ENCODE measurements around the gene CDK14. TPM values are rescaled to one million over a fixed set of nuclear protein-coding genes. Genes with fewer than 3 reads are reported as not detected.

Gene CDK14
- polyA plus RNA-seq, 1 donor from 2014 or later: 25.1 TPM

DNA sequence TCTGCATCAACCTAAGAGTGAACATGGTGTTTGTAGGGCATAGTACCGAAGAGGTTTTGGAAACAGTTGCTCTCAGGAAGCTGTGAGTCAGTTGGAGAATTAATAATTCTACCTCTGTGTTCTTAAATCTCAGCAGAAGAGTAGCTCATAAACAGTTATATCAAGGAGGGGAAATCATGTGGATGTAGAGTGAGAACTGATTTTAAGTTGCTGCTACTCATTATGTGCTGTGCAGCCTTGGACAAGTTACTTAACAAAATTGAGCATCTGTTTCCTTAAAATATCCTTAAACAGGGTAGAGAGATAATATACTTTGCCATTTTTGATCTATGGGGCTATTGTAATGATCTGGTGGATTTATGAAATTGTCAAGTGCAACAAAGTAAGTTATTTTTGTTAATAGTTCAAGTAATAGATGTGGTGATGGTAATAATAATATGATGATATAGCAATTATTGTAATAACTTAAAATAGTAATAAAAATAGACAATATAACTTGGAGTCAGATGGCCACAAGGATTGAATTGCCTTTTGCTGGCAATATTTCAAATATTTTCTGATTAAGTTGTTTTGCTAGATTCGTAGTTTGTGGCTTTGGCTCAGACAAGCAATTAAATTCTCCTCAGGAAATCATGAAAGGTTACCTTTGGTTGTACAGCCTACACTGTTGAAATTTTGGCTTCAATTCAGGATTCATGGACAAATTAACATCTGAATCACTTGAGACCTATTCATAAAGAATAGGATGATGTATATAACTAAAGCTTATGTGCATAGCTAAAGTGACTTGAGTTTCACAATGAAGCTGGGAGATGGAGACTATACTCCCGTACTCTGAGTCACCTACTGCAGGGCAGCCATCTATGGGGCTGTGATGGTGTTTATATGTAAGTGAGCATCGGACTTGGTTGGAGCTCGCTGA is 228.5 kb downstream of the CDK14 start:
- TF ChIP-seq EP300 (conservative IDR thresholded peaks at IDR 0.05; ENCODE audit: poor library complexity, severe bottlenecking) (no peak), SMC3 (conservative IDR thresholded peaks at IDR 0.05; ENCODE audit: poor library complexity) (no peak), MXI1 (conservative IDR thresholded peaks at IDR 0.05; ENCODE audit: poor library complexity, severe bottlenecking) (no peak)
- TF ChIP-seq, protein P1, sequence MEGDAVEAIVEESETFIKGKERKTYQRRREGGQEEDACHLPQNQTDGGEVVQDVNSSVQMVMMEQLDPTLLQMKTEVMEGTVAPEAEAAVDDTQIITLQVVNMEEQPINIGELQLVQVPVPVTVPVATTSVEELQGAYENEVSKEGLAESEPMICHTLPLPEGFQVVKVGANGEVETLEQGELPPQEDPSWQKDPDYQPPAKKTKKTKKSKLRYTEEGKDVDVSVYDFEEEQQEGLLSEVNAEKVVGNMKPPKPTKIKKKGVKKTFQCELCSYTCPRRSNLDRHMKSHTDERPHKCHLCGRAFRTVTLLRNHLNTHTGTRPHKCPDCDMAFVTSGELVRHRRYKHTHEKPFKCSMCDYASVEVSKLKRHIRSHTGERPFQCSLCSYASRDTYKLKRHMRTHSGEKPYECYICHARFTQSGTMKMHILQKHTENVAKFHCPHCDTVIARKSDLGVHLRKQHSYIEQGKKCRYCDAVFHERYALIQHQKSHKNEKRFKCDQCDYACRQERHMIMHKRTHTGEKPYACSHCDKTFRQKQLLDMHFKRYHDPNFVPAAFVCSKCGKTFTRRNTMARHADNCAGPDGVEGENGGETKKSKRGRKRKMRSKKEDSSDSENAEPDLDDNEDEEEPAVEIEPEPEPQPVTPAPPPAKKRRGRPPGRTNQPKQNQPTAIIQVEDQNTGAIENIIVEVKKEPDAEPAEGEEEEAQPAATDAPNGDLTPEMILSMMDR (IDR thresholded peaks at IDR 0.05; ENCODE audit: poor library complexity, severe bottlenecking): no peak
- H3K9ac ChIP-seq (ENCODE audit: low read length): no peak overlapping the region
- no peaks in the 10 kb centered on the region for H3K36me3 ChIP-seq (ENCODE audit: insufficient read depth, low read length)
- no peak overlapping the region for H3K4me2 ChIP-seq (ENCODE audit: low read length)
- H3K9me3 ChIP-seq (ENCODE audit: low read length): no peaks in the 10 kb centered on the region
- H3F3A ChIP-seq (ENCODE audit: insufficient read depth, low read length, poor library complexity, severe bottlenecking): no peaks in the 10 kb centered on the region
- H3K27ac ChIP-seq (ENCODE audit: low read length): no peak overlapping the region
- H3K27me3 ChIP-seq (ENCODE audit: insufficient read depth, low read depth, low read length): no peaks in the 10 kb centered on the region
- H3K4me3 ChIP-seq (ENCODE audit: low read length): no peak overlapping the region
- no peaks in the 10 kb centered on the region for H3K79me2 ChIP-seq (replicated peaks; ENCODE audit: insufficient read depth, low read length)
- no peak overlapping the region for H2AFZ ChIP-seq (ENCODE audit: low read depth, low read length)
- H4K20me1 ChIP-seq (ENCODE audit: insufficient read depth): no peaks in the 10 kb centered on the region
- H3K9me2 ChIP-seq (ENCODE audit: insufficient read depth, low read length): no peaks in the 10 kb centered on the region

DNA sequence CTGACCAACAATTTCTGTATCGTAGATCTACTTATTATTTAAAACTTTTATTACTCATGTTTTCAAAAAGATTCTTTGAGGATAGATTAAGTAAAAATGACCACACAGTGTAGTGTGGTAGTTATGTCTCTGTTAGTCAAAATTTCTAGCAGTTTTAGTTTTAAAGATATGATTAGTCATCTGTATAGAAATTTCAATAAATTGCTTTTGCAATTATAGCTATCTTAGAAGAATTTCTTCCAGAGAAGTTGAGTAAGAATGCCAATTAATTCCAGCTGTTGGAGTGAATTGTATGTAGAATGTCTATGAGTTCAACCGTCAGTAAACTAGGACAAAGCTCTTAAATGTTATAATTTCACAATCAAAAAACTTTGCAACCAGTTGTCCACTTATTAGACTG is 229.7 kb downstream of the CDK14 start:
- no peak overlapping the region for H2AFZ ChIP-seq (ENCODE audit: low read depth, low read length)
- no peak overlapping the region for H3K4me3 ChIP-seq (ENCODE audit: low read length)
- no peaks in the 10 kb centered on the region for H3K79me2 ChIP-seq (replicated peaks; ENCODE audit: insufficient read depth, low read length)
- no peak overlapping the region for H3K9ac ChIP-seq (ENCODE audit: low read length)
- peaks cover 3% of the 10 kb centered on the region for H3K9me3 ChIP-seq (ENCODE audit: low read length)
- TF ChIP-seq POLR2AphosphoS5 (IDR thresholded peaks at IDR 0.05): no peak
- no peak for TF ChIP-seq EP300 (conservative IDR thresholded peaks at IDR 0.05; ENCODE audit: poor library complexity, severe bottlenecking)
- no peak for TF ChIP-seq EZH2 (IDR thresholded peaks at IDR 0.05; ENCODE audit: borderline replicate concordance, insufficient read depth, low read length, poor library complexity, severe bottlenecking)
- no peak for TF ChIP-seq RAD21 (conservative IDR thresholded peaks at IDR 0.05)
- TF ChIP-seq, protein P1 (IDR thresholded peaks at IDR 0.05; ENCODE audit: poor library complexity, severe bottlenecking): no peak
- no peak for TF ChIP-seq TAF1 (IDR thresholded peaks at IDR 0.05; ENCODE audit: low read depth)
- no peak for TF ChIP-seq SMC3 (conservative IDR thresholded peaks at IDR 0.05; ENCODE audit: poor library complexity)
- TF ChIP-seq, protein P2, sequence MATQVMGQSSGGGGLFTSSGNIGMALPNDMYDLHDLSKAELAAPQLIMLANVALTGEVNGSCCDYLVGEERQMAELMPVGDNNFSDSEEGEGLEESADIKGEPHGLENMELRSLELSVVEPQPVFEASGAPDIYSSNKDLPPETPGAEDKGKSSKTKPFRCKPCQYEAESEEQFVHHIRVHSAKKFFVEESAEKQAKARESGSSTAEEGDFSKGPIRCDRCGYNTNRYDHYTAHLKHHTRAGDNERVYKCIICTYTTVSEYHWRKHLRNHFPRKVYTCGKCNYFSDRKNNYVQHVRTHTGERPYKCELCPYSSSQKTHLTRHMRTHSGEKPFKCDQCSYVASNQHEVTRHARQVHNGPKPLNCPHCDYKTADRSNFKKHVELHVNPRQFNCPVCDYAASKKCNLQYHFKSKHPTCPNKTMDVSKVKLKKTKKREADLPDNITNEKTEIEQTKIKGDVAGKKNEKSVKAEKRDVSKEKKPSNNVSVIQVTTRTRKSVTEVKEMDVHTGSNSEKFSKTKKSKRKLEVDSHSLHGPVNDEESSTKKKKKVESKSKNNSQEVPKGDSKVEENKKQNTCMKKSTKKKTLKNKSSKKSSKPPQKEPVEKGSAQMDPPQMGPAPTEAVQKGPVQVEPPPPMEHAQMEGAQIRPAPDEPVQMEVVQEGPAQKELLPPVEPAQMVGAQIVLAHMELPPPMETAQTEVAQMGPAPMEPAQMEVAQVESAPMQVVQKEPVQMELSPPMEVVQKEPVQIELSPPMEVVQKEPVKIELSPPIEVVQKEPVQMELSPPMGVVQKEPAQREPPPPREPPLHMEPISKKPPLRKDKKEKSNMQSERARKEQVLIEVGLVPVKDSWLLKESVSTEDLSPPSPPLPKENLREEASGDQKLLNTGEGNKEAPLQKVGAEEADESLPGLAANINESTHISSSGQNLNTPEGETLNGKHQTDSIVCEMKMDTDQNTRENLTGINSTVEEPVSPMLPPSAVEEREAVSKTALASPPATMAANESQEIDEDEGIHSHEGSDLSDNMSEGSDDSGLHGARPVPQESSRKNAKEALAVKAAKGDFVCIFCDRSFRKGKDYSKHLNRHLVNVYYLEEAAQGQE (IDR thresholded peaks at IDR 0.05; ENCODE audit: borderline replicate concordance): no peak
- TF ChIP-seq MXI1 (conservative IDR thresholded peaks at IDR 0.05; ENCODE audit: poor library complexity, severe bottlenecking): no peak
- no peaks in the 10 kb centered on the region for H3K36me3 ChIP-seq (ENCODE audit: insufficient read depth, low read length)
- no peaks in the 10 kb centered on the region for H3F3A ChIP-seq (ENCODE audit: insufficient read depth, low read length, poor library complexity, severe bottlenecking)
- no peaks in the 10 kb centered on the region for H4K20me1 ChIP-seq (ENCODE audit: insufficient read depth)
- H3K4me2 ChIP-seq (ENCODE audit: low read length): no peak overlapping the region
- no peak overlapping the region for H3K27ac ChIP-seq (ENCODE audit: low read length)
- no peaks in the 10 kb centered on the region for H3K9me2 ChIP-seq (ENCODE audit: insufficient read depth, low read length)
- H3K27me3 ChIP-seq (ENCODE audit: insufficient read depth, low read depth, low read length): no peaks in the 10 kb centered on the region
